ENCODE measurements around the gene HPCAL1. TPM values are rescaled to one million over a fixed set of nuclear protein-coding genes. Genes with fewer than 3 reads are reported as not detected.

The HPCAL1 gene
- total RNA-seq, 3 donors from 2014 or later: 42.0 to 98.1 (median 47.7) TPM

DNA sequence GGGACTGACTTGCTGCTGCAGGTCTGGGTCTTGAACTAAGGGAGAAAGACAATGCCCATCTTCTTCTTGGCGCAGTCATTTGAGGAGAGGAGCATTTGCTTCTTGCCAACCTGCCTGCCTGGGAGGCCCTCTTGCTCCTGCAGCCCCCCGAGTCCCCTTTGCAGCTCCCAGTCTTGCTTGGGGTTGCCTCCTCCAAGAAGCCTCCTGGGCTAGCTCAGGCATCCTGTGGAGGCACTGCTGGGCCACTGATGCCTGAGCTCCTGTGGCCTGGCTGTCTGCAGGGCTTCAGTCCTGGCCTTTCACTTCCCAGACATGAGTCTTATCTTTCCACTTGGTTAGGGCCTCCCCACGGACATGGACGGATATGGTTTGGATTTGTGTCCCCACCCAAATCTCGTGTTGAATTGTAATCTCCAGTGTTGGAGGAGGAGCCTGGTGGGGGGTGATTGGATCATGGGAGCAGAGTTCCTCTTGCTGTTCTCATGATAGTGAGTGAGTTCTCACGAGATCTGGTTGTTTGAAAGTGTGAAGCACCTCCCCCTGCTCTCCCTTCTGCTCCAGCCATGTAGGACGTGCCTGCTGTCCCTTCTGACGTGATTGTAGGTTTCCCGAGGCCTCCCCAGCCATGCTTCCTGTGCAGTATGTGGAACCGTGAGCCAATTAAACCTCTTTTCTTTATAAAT is 17.3 kb downstream of the HPCAL1 start:
- no peak for ATAC-seq
- Histone ChIP-seq H3K36me3 (ENCODE audit: low read depth) (no peaks in the 10 kb centered on the region), H3K4me3 (no peak overlapping the region), H3K4me1 (ENCODE audit: low read depth) (peaks cover 2% of the 10 kb centered on the region), H3K9me3 (no peaks in the 10 kb centered on the region)
- DNase-seq: no peak
- TF ChIP-seq, protein P1, sequence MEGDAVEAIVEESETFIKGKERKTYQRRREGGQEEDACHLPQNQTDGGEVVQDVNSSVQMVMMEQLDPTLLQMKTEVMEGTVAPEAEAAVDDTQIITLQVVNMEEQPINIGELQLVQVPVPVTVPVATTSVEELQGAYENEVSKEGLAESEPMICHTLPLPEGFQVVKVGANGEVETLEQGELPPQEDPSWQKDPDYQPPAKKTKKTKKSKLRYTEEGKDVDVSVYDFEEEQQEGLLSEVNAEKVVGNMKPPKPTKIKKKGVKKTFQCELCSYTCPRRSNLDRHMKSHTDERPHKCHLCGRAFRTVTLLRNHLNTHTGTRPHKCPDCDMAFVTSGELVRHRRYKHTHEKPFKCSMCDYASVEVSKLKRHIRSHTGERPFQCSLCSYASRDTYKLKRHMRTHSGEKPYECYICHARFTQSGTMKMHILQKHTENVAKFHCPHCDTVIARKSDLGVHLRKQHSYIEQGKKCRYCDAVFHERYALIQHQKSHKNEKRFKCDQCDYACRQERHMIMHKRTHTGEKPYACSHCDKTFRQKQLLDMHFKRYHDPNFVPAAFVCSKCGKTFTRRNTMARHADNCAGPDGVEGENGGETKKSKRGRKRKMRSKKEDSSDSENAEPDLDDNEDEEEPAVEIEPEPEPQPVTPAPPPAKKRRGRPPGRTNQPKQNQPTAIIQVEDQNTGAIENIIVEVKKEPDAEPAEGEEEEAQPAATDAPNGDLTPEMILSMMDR (IDR thresholded peaks at IDR 0.05): no peak
- intact Hi-C loops (cut with DNase I, micrococcal nuclease): no loop called here

GRCh38 chr2:10320575-10320931 is 17.8 kb downstream of the HPCAL1 start:
- Histone ChIP-seq H3K4me3 (no peak overlapping the region), H3K36me3 (ENCODE audit: low read depth) (no peaks in the 10 kb centered on the region), H3K4me1 (ENCODE audit: low read depth) (peaks cover 7% of the 10 kb centered on the region), H3K9me3 (no peaks in the 10 kb centered on the region)
- TF ChIP-seq, protein P1 (IDR thresholded peaks at IDR 0.05): no peak
- ATAC-seq (no peak), DNase-seq (no peak)
- intact Hi-C loops (cut with DNase I, micrococcal nuclease): no loop called here

GRCh38 chr2:10320933-10321332 is 18.2 kb downstream of the HPCAL1 start:
- H3K4me1 ChIP-seq (ENCODE audit: low read depth): peaks cover 11% of the 10 kb centered on the region
- H3K36me3 ChIP-seq (ENCODE audit: low read depth): no peaks in the 10 kb centered on the region
- no peaks in the 10 kb centered on the region for H3K9me3 ChIP-seq
- intact Hi-C loops (cut with DNase I, micrococcal nuclease): no loop called here
- TF ChIP-seq, protein P1 (IDR thresholded peaks at IDR 0.05): no peak
- no peak overlapping the region for H3K4me3 ChIP-seq
- DNase-seq (no peak), ATAC-seq (no peak)

- Histone ChIP-seq H3K9me3 (no peaks in the 10 kb centered on the region), H3K4me3 (no peak overlapping the region), H3K4me1 (ENCODE audit: low read depth) (peaks cover 18% of the 10 kb centered on the region), H3K36me3 (ENCODE audit: low read depth) (no peaks in the 10 kb centered on the region)
- TF ChIP-seq, protein P1 (IDR thresholded peaks at IDR 0.05): no peak
- DNase-seq (no peak), ATAC-seq (no peak)
- intact Hi-C loops (cut with DNase I, micrococcal nuclease): no loop called here
Observed at GRCh38 chr2:10321622-10322021, 18.9 kb downstream of the HPCAL1 start.

DNA sequence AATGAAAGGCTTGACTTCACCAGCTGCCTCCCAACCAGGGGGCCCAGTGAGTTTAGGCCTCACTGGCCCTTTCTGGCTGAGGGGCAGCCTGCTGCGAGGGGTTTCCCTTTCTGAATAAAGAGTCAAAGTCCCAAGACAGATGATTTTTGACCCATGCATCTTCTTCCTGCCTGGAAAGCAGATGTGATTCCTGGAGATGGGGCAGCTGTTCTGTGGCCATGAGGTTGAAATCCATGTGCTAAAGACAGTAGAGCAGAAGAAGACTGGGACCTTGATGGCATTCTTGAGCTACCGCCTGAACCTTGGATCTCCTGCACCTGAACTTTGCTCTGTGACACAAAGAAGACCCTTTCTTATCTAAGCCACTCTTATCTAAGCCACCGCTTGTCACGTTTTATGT is 19.8 kb downstream of the HPCAL1 start:
- DNase-seq (no peak), ATAC-seq (no peak)
- TF ChIP-seq, protein P1 (IDR thresholded peaks at IDR 0.05): no peak
- Histone ChIP-seq H3K4me3 (no peak overlapping the region), H3K36me3 (ENCODE audit: low read depth) (no peaks in the 10 kb centered on the region), H3K4me1 (ENCODE audit: low read depth) (peaks cover 20% of the 10 kb centered on the region), H3K9me3 (no peaks in the 10 kb centered on the region)
- intact Hi-C loops (cut with DNase I, micrococcal nuclease): no loop called here

DNA sequence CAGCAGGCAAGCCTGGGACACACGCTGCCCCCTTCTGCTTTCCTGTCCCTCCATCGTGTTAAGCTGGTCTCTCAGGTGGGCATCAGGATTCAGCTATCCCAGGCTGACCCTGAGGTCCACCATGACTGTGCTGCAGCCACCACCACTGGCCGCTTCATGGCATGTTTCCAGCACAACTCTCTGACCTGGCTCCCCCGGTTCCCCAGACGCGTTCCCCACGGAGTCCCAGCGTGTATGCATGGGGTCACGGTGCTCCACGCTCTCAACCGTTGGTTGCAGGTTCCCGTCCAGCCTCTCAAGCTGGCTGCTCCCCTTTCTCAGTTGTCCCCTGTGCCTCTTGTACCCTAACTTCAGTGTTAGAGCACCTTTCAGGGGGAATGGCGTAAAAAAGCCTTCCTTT is 20.3 kb downstream of the HPCAL1 start:
- Histone ChIP-seq H3K9me3 (no peaks in the 10 kb centered on the region), H3K36me3 (ENCODE audit: low read depth) (no peaks in the 10 kb centered on the region), H3K4me3 (no peak overlapping the region), H3K4me1 (ENCODE audit: low read depth) (peaks cover 20% of the 10 kb centered on the region)
- TF ChIP-seq, protein P1 (IDR thresholded peaks at IDR 0.05): no peak
- intact Hi-C loops (cut with DNase I, micrococcal nuclease): no loop called here
- ATAC-seq (no peak), DNase-seq (no peak)
